HCT116 (cell line): ENCODE data around the gene SERTAD1.

Source experiments
- POLR2A ChIP-seq: IDR thresholded peaks from 2 replicates; pipeline ENCODE4 v1.7.0; 2011; ENCODE audit warnings: borderline replicate concordance; ENCODE audit not compliant: insufficient read depth, insufficient read length; ENCODE audit errors: extremely low read depth
- SIN3A ChIP-seq: IDR thresholded peaks from 2 replicates; pipeline ENCODE4 v1.6.1; 2012; ENCODE audit warnings: low read depth
- TF ChIP-seq, protein P1 (sequence below), 3 experiments: fragments of 200-600 bp in 1 of 3; sonication (generic) in 1 of 3; IDR thresholded peaks in 2 of 3; conservative IDR thresholded peaks in 1 of 3; 2 replicates each; pipeline ENCODE4 v1.5.1; 2012 to 2017; ENCODE audit warnings: low read depth in 2 of 3, low read length in 2 of 3, antibody characterized with exemption in 1 of 3, borderline replicate concordance in 1 of 3, control low read depth in 1 of 3, mild to moderate bottlenecking in 1 of 3, mixed read lengths in 1 of 3, mixed run types in 1 of 3, moderate library complexity in 1 of 3; ENCODE audit not compliant: insufficient read depth in 1 of 3

DNA sequence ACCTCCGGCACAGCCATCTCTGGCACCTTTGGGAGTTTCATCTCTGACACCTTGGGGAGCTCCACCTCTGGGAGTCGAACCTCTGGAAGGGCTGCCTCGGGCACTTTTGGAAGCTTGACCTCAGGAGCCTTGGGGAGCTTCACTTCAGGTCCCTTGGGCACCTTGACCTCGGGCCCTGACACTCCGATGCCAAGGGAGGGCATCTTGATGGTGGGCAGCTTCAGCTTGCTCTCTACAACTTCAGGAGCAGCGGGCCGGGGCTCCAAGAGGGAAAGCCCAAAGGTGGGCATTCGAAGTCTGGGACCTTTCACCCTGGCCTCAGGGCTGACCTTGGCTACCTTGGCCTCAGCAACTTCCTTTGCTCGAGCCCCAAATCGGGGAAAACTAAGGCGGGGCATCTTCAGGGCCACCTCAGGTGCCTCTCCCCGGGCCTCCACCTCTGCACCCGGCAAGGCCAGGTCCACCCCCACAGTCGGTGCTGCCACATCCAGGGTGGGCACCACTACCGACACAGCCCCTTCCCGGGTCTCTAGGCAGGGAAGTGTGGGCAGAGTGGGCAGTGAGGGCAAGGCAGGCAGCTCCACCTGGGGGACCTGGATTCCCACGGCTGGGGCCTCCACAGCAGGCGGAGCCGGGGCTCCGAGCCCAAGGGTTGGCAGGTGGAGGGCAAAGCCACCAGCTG, 28.8 kb downstream of the SERTAD1 start:
- TF ChIP-seq, protein P1, sequence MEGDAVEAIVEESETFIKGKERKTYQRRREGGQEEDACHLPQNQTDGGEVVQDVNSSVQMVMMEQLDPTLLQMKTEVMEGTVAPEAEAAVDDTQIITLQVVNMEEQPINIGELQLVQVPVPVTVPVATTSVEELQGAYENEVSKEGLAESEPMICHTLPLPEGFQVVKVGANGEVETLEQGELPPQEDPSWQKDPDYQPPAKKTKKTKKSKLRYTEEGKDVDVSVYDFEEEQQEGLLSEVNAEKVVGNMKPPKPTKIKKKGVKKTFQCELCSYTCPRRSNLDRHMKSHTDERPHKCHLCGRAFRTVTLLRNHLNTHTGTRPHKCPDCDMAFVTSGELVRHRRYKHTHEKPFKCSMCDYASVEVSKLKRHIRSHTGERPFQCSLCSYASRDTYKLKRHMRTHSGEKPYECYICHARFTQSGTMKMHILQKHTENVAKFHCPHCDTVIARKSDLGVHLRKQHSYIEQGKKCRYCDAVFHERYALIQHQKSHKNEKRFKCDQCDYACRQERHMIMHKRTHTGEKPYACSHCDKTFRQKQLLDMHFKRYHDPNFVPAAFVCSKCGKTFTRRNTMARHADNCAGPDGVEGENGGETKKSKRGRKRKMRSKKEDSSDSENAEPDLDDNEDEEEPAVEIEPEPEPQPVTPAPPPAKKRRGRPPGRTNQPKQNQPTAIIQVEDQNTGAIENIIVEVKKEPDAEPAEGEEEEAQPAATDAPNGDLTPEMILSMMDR (IDR thresholded peaks at IDR 0.05 in 2 of 3, conservative IDR thresholded peaks at IDR 0.05 in 1 of 3; ENCODE audit: borderline replicate concordance in 1 of 3, insufficient read depth in 1 of 3, low read depth in 2 of 3, low read length in 2 of 3) = no peak
- TF ChIP-seq POLR2A = no peak
- TF ChIP-seq SIN3A = no peak
